Measurements from ENCODE around the gene PDE6B. TPM values are rescaled to one million over a fixed set of nuclear protein-coding genes. Genes with fewer than 3 reads are reported as not detected.

The PDE6B gene
- total and polyA plus RNA-seq, 2 of the 13 experiments (the other 11 are each of a cell fraction or from before 2014, with no cell fraction given): 0.38 to 0.40 TPM

DNA sequence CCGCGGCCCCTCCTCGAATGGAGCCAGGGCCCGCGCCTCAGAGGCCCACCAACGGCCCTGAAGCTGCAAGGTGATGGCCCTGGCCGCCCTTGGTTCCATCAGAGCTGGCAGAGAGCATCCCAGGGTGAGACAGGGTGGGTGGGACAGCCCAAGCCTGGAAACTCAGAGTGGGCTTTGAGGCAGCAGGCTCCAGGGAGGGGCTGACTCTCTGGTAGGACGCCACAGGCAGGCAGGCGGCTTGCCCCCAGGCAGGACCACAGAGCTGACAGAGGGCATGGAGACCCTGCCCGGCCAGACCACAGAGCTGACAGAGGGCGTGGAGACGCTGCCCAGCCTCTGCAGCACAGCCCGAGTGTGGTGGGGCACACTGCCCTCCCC lies 53.7 kb downstream of the PDE6B start:
- Histone ChIP-seq H3K4me1 (ENCODE audit: insufficient read depth, low read length) (peaks cover 83% of the 10 kb centered on the region), H4K20me1 (ENCODE audit: insufficient read depth, low read length) (no peaks in the 10 kb centered on the region), H3K27ac (ENCODE audit: extremely low read length, insufficient read depth, low read length) (no peak overlapping the region), H2AFZ (ENCODE audit: low read length) (no peak overlapping the region), H3K79me2 (ENCODE audit: insufficient read depth, low read length) (peaks cover 8% of the 10 kb centered on the region), H3K9ac (ENCODE audit: insufficient read depth, low read depth, low read length) (no peak overlapping the region), H3K9me3 (ENCODE audit: low read length) (no peaks in the 10 kb centered on the region), H3K4me2 (ENCODE audit: low read depth, low read length) (peak overlapping the region; percentile 91), H3K4me3 (replicated peaks in 1 of 3; ENCODE audit: insufficient read depth in 1 of 3, low read depth in 2 of 3, low read length in 3 of 3) (peak overlapping the region in 1 of 3 experiments; percentile 14; a peak in 1 of 6 replicates), H3K36me3 (replicated peaks in 1 of 2; ENCODE audit: control insufficient read depth in 1 of 2, insufficient read depth in 2 of 2, low read length in 2 of 2) (no peaks in the 10 kb centered on the region), H3K27me3 (ENCODE audit: control insufficient read depth in 1 of 2, insufficient read depth in 2 of 2, low read length in 2 of 2) (no peaks in the 10 kb centered on the region)
- CTCF ChIA-PET (ENCODE audit: low intra/inter-chr PET ratio, low total read pairs): no interaction called here
- WGBS (ENCODE audit: low lambda C conversion rate): 71% methylated on average over 7 of the region's 13 CpGs
- ATAC-seq (no peak), FAIRE-seq (no peak), DNase-seq (ENCODE audit: low spot score) (no peak)
- no TSS peak for BruUV-seq (replicated peaks)
- POLR2A ChIA-PET: interaction anchor here (1.3 kb wide), 1 partner anchor 8 kb away, joined by 7 read pairs; no protein-coding TSS in a partner anchor
- in situ Hi-C loops (cut with HindIII; ENCODE audit: extremely low pct_ligation_motif_present, low pct_unique_long_range_greater_than_20kb): no loop called here
- intact Hi-C loops (cut with micrococcal nuclease; ENCODE audit: unreplicated experiment): loop anchor here (10.0 kb wide), 1 partner anchor 204 kb away; no protein-coding TSS in a partner anchor
- TF ChIP-seq, protein P1, sequence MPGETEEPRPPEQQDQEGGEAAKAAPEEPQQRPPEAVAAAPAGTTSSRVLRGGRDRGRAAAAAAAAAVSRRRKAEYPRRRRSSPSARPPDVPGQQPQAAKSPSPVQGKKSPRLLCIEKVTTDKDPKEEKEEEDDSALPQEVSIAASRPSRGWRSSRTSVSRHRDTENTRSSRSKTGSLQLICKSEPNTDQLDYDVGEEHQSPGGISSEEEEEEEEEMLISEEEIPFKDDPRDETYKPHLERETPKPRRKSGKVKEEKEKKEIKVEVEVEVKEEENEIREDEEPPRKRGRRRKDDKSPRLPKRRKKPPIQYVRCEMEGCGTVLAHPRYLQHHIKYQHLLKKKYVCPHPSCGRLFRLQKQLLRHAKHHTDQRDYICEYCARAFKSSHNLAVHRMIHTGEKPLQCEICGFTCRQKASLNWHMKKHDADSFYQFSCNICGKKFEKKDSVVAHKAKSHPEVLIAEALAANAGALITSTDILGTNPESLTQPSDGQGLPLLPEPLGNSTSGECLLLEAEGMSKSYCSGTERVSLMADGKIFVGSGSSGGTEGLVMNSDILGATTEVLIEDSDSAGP (CRISPR knock-in tag; IDR thresholded peaks at IDR 0.05; ENCODE audit: borderline replicate concordance): no peak
- 0 out of 2 replicates have a peak, but pooled peaks have one; percentile 13 for TF ChIP-seq GABPB1 (CRISPR knock-in tag; IDR thresholded peaks at IDR 0.05)
- peak; percentile 8 for TF ChIP-seq AGO1 (IDR thresholded peaks at IDR 0.05; ENCODE audit: low read depth, low read length, poor library complexity, severe bottlenecking)
- no peak for TF ChIP-seq PAWR (CRISPR knock-in tag; IDR thresholded peaks at IDR 0.05; ENCODE audit: borderline replicate concordance)
- TF ChIP-seq, protein P2, sequence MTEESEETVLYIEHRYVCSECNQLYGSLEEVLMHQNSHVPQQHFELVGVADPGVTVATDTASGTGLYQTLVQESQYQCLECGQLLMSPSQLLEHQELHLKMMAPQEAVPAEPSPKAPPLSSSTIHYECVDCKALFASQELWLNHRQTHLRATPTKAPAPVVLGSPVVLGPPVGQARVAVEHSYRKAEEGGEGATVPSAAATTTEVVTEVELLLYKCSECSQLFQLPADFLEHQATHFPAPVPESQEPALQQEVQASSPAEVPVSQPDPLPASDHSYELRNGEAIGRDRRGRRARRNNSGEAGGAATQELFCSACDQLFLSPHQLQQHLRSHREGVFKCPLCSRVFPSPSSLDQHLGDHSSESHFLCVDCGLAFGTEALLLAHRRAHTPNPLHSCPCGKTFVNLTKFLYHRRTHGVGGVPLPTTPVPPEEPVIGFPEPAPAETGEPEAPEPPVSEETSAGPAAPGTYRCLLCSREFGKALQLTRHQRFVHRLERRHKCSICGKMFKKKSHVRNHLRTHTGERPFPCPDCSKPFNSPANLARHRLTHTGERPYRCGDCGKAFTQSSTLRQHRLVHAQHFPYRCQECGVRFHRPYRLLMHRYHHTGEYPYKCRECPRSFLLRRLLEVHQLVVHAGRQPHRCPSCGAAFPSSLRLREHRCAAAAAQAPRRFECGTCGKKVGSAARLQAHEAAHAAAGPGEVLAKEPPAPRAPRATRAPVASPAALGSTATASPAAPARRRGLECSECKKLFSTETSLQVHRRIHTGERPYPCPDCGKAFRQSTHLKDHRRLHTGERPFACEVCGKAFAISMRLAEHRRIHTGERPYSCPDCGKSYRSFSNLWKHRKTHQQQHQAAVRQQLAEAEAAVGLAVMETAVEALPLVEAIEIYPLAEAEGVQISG (CRISPR knock-in tag; IDR thresholded peaks at IDR 0.05): 0 out of 2 replicates have a peak, but pooled peaks have one; percentile 19
- peak; percentile 81 for TF ChIP-seq AGO2 (optimal IDR thresholded peaks at IDR 0.05; ENCODE audit: low read depth, low read length)
